ENCODE results near the gene FHIT.

GRCh38 chr3:59699648-59700320 lies 1551.5 kb downstream of the FHIT start:
- TF ChIP-seq CTCF (IDR thresholded peaks at IDR 0.05; ENCODE audit: low read depth, low read length, poor library complexity, severe bottlenecking) (no peak), EZH2phosphoT487 (IDR thresholded peaks at IDR 0.05; ENCODE audit: borderline replicate concordance, low read length) (no peak)
